HG02610 (cell line): ENCODE data around the gene ABL2.

Experiments used
- ATAC-seq: cut with Tn5 transposase; IDR thresholded peaks from one replicate; pipeline ENCODE4 v1.9.1; 2021; ENCODE audit warnings: mild to moderate bottlenecking, moderate library complexity; ENCODE audit not compliant: unreplicated experiment

The ABL2 gene

GRCh38 chr1:179095924-179096323, 133.6 kb downstream of the ABL2 start:
- ATAC-seq, result no peak

DNA sequence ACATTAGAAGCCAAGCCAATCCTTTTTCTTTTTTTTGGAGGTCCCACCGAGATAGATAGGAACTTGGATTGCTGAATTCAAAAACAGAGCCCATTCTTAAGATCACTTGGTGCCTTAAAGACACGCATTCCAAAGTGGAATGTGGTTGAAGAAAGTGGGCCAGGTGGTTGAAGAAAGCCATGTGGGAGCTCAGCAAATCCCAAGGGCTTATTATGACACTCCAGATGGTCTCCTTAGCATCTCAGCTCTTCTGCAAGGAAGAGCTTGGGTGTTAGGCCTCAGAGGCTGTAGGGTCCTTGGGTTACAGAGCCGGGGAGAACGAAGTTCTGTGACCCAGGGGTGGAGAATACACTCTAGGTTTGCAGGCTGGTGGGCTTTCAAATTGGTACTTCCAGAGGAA, 134.1 kb downstream of the ABL2 start:
- ATAC-seq, result no peak

GRCh38 chr1:179094818-179095217, 134.7 kb downstream of the ABL2 start:
- no peak for ATAC-seq

- ATAC-seq, result no peak
These were observed 136.5 kb downstream of the ABL2 start for GRCh38 chr1:179092896-179093461.

GRCh38 chr1:179091691-179092165, 137.7 kb downstream of the ABL2 start:
- ATAC-seq, result no peak

- no peak for ATAC-seq
These were observed 138.6 kb downstream of the ABL2 start for GRCh38 chr1:179090923-179091322.

- no peak for ATAC-seq
These were observed 139.0 kb downstream of the ABL2 start for GRCh38 chr1:179090522-179090921.

DNA sequence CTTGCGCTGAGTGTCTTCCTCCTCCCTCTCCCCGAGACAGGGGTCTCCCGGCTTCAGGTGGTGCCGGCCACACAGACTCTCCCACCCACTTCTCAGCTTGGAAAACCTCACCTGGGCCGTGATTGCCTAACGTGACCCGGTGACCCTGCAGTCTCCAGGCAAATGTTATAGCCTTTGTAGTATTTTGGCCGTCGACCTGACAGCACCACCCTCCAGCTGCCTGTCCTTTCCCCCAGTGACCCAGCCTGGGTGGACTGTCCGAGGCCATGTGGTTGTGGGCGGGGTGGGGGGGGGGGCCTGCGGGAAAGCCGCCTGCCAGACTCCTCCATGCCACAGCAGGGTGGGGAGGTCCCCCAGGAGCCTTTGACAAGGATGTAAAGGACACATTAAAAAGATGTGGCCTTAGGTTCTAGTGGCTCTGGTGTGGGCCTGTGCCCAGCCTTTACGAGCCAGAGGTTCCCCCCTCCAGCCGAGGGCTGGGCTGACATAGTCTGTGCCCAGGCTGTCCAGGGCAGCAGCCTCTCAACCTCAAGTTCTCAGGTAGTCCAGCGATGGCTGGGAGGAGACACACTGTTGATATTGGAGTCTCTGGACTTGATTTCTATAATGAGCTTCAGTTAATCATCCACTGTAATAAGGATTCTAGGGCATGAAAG, 139.5 kb downstream of the ABL2 start:
- ATAC-seq, result no peak

DNA sequence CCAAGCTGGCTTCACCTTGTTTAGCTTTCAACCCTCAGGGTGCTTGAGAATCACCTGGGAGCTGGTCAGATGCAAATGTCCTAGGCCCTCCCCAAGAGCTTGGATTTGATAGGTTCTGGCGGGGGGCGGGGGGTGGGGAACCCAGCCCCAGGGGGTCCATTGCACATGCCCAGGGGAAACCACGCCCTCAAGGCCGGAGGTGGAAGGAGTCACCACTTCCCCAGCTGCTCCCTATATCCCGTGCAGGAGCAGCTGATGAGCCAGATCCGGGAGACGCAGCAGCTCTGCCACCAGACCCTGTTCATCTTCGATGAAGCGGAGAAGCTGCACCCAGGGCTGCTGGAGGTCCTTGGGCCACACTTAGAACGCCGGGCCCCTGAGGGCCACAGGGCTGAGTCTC, 141.8 kb downstream of the ABL2 start:
- ATAC-seq, result no peak

DNA sequence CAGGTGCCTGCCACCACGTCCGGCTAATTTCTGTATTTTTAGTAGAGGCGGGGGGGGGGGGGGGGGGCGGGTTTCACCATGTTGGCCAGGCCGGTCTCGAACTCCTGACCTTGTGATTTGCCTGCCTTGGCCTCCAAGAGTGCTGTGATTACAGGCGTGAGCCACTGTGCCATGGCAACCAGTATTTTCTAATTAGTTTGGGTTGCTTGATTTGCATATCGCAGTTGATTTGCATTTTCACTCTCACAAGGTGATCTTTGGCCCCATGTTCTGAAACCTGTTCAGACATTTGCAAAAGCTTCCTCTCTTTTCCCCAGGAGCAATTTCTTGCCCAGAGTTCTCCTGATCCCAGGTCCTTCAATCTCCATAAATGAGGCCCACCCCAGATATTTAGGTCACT, 145.9 kb downstream of the ABL2 start:
- ATAC-seq, result no peak

GRCh38 chr1:179082999-179083335, 146.5 kb downstream of the ABL2 start:
- no peak for ATAC-seq

DNA sequence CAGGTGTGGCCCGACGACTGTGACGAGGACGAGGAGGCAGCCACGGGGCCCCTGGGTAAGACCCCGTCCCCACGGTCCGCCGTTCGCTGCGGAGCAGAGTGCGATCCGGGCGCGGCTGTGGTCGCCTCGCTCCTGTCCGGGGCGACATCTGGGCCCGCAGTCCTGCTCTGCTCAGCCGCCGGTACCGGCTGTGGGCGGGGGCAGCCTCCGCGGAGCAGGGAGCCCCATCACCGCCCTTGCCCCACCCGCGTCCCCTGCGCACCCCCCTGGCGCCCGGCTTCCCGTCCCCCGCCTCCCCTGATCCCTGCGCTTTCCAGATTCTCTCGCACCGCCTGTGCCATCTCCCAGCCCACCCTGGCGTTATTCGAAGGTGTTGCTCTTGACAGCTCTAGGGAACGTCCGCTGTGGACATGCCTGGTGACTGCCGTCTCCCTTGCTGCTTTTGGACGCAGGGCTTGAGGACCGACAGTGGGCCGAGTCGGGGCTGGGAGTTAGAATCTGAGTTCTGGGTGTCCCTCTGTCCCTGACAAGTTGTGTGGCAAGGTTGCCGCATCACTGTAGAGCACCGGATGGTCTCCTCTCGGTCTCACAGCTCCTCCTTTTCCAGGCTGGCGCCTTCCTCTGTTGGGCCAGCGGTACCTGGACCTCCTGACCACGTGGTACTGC, 147.0 kb downstream of the ABL2 start:
- ATAC-seq, result peak; percentile 10

DNA sequence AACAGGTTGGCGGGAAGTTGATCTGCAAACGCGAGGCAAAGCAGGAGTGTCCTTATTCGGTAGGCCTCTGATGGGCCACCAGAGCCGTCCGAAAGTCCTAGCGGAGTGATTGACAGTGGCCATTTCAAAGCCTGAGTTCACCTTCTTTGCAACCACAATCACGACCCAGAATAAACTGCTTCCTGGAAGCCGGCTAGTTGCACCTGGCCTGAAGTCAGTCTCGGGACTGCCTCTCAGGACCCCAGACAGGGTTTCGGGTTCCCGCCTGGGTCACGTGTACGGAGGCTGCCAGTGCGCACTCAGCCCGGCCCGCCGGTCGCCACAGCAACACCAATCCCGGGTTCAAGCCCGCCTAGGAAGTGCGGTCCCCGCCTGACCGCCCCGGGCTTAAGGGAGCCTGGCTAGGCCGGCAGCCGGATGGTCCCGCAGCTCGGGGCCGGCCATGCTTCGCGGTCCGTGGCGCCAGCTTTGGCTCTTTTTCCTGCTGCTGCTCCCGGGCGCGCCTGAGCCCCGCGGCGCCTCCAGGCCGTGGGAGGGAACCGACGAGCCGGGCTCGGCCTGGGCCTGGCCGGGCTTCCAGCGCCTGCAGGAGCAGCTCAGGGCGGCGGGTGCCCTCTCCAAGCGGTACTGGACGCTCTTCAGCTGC, 147.7 kb downstream of the ABL2 start, which contains the start of gene TOR3A:
TOR3A (plus strand) TSS at position 384 of the 646 bp plus-strand sequence; CDS start at position 443, 59 bp downstream.
- peak; percentile 94 for ATAC-seq

GRCh38 chr1:179080866-179081686, 148.4 kb downstream of the ABL2 start:
- ATAC-seq, result no peak

DNA sequence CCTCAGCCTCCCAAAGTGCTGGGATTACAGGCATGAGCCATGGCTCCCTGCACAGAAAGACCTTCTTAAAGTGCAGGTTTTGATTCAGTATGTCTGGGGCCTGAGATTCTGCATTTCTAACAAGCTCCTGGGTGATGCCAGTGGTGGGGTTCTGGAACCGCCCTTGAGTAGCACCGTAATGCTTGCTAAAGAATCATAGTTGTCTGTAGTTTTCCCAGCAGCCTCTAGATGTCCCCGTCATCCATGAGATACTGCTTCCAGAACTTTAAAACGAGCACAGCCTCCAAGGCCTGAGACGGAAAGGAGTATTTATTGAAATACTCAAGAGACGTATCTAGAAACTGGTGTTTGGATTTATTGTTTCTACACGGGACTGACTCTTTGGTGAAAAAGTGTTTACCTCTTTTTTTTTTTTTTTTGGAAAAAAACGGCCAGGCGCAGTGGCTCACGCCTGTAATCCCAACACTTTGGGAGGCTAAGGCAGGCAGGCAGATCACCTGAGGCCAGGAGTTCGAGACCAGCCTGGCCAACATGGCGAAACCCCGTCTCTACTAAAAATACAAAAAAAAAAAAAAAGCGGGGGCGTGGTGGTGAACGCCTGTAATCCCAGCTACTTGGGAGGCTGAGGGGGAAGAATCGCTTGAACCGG, 150.2 kb downstream of the ABL2 start:
- ATAC-seq, result no peak

GRCh38 chr1:179077396-179077795, 152.1 kb downstream of the ABL2 start:
- no peak for ATAC-seq

DNA sequence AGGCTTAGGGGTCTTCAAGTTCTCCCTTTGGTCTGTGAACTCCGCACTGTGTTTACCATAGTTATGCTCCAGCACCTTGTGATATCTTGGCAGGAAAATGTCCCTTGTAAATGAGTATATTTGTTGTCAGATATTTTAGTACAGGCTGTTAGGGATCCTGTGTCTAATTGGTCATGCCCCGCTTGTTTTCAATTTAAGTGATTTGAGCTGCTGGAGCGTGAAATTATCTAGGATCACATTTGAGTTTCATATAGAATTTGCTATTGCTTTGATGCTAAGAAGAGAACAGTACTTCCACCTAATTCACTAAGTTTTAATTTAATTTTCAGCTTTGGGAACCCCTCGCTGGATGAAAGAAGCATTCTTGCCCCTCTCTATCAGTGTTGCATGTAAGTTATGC, 163.0 kb downstream of the ABL2 start:
- ATAC-seq, result no peak

DNA sequence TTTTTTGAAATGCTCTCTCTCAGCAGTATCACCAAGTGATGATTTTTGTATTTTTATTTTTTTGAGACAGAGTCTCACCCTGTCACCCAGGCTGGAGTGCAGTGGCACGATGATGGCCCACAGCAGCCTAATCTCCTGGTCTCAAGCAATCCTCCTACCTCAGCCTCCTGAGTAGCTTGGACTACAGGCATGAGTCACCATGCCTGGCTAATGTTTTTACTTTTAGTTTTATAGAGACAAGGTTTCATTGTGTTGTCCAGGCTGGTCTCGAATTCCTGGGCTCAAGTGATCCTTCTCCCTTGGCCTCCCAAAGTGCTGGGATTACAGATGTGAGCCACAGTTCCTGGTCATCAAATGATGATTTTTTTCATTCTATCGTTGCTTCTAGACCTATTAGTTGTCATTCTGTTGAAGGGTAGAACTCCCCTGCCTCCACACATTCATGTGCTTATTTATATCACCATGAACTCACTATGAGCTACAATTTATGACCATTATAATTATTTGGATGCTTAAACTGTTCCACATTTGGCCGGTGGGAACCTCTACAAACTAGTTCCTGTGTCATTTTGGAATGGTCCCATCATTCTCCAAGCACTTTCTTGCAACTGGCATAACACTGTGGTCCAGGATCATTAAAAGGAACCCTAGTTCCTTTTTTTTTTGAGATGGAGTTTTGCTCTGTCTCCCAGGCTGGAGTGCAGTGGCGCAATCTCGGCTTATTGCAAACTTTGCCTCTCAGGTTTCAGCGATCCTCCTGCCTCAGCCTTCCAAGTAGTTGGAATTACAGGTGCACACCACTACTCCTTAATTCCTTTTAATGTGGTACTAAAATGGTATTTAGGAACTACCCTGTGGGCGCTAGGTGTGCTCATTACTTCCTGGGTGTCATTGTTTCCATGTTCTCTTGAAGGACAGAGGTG, 167.9 kb downstream of the ABL2 start:
- ATAC-seq, result no peak
